ENCODE results near the gene FAM53A.

FAM53A gene

GRCh38 chr4:1601852-1602654 lies 82.1 kb downstream of the FAM53A start:
- DNase-seq = no peak

DNA sequence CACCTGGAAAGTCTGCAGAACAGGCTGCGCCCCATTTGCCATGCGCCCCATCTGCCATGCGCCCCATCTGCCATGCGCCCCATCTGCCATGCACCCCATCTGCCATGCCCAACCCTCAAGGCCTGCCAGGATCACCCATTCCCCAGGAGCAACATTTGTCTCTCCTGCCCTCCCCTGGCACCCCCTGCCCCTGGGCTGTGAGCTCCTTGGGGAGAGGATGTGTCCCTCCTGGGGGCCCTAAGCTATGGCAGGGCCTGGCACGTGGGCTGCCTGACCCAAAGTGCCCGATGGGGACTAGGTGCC lies 82.6 kb downstream of the FAM53A start:
- no peak for DNase-seq

DNA sequence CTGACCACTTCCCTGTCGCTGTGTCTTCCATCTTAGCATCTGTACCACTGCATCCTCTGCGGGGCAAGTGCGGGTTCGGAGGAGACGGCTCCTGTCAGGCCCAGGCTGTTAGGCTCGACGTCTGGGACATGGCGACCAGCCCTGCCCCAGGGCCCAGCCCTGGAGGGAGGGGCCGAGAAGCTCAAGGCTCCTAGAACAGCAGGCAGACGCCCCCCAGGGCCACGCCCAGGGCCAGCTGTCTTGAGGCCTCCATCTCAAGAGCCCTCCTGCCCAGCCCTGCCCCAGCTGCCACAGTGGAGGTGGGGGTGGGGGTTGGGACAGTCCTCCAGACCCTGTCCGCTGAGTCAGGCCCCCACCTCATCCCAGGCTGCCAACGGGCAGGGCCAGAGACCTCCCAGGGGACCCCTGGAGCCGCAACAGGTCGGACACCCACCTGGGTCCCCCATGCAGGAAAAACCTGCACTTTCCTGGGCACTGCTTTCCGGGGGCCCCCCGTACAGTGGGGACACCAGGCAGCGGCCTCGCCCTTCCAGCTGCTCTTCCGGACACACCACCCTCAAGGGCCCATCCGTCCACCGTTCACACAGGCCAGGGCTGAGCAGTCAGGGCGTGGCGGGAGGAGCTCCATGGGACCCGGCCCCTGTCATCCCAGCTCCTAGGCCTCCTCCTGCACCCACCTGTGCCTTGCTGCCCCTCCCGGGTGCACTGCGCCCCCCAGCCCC lies 83.1 kb downstream of the FAM53A start:
- DNase-seq = no peak

DNA sequence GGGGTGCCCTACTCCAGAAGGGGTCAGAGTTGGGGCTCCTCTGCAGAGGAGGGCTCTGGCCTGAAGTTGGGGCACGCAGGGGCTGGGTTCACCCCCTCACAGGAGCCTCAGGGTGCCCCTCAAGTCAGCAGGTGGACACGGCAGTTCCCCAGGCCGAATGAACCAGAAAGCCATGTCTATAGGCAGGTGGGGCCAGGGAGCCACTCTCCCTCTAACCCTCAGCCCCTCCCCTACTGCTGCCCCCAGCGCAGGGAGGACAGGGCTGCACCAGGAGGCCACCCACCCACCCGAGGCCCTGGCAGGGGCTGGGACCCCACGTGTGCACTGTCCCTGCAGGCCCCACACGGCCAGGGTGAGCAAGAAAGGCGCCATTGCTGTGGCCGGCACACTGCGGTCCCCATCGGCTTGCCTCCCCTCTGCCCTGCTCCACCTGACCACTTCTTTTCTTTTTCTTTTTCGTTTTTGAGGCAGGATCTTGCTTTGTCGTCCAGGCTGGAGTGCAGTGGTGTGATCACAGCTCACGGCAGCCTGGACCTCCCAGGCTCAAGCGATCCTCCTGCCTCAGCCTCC lies 83.8 kb downstream of the FAM53A start:
- no peak for DNase-seq

DNA sequence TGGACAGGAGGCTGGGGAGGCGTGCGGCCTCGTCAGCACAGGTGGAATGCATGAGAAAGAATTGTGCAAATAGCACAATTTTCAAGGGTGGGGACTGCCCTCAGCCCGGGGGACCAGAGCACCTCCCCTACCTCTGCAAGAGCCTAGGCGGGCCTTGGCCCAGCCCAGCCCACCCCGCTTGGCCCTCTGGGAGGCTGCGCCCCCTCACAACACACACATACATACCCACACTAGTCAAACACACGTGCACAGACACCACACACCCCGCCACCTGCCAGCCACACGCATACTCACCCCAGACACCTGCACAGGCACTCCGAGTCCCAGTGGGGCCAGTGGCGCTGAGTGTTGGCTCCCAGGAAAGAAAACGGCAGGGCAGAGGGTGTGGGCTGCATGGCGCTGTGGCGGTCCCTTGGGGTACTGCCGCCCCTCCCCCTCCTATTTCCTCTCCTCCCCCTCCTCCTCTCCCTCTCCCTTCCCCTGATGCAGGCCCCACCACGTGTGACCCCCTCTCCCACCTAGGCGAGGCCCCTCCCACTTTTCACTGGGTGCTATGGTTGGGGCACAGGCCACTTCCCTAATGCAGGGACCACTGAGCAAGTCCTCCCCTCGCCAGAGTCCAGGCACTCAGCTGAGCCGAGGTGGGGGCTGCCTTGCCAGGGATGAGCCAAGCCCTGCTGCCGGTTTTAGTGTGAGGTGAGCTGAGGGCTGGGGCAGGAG lies 84.5 kb downstream of the FAM53A start:
- no peak for DNase-seq

GRCh38 chr4:1599026-1599481 lies 85.1 kb downstream of the FAM53A start:
- DNase-seq = no peak

GRCh38 chr4:1598206-1599025 lies 85.7 kb downstream of the FAM53A start:
- DNase-seq = no peak

- DNase-seq = no peak
These were observed 86.8 kb downstream of the FAM53A start for GRCh38 chr4:1597021-1597931.

- DNase-seq = no peak
These were observed 87.7 kb downstream of the FAM53A start for GRCh38 chr4:1596393-1596792.

GRCh38 chr4:1595789-1596325 lies 88.3 kb downstream of the FAM53A start:
- no peak for DNase-seq

- no peak for DNase-seq
These were observed 89.0 kb downstream of the FAM53A start for GRCh38 chr4:1594871-1595788.

DNA sequence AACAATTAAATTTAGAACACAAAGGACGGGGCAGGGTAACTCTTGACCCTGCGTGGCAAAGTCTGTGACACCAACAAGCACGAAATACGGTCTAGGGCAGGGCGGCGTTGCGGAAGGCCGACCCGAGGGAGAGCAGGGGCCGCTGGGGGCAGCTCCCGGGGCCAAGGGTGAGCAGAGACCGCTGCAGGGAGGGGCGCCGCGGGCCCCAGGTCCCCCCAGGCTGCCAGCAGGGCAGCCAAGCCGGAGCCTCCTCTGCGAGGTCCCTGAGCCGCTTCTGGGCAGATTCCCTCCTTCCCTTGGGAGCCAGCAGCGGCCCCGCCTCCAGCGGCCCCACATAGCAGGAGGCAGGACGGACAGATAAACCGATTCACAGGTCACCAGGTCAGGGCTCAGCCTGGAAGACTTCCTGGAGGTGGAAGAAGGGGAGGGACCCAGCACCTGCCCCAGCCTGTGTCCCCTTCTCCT lies 90.2 kb downstream of the FAM53A start:
- DNase-seq = no peak

GRCh38 chr4:1593458-1593857 lies 90.7 kb downstream of the FAM53A start:
- DNase-seq = no peak

- DNase-seq = no peak
These were observed 91.2 kb downstream of the FAM53A start for GRCh38 chr4:1592709-1593417.

GRCh38 chr4:1592068-1592708 lies 91.9 kb downstream of the FAM53A start:
- DNase-seq = no peak

- DNase-seq = no peak
These were observed 93.0 kb downstream of the FAM53A start for GRCh38 chr4:1591107-1591506.

DNA sequence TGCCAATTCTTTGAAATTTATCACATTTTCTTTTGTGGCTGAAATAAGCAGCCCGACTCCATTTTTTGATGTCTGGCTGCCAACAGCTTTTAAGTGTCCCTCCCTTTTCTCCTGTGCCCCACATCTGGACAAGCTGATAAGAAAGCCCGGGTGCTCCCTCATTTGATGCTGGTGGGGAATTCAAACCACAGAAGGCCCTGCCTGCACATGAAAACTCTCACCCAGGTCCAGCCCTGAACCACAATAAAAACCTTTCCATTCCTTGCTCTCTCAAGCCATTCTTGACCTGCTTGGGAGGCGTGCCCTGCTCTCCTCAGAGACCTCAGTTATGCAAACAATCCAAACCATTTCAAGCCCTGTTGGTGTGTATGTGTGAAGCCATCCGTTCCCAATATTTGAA lies 93.9 kb downstream of the FAM53A start:
- no peak for DNase-seq
